ENCODE data around the gene SBNO1. TPM values are rescaled to one million over a fixed set of nuclear protein-coding genes. Genes with fewer than 3 reads are reported as not detected.
"Not testable (repeated sequence)": the region's sequence is repeated elsewhere in the genome, so short reads cannot be mapped to it uniquely, and the experiment has no call there.

SBNO1 gene
- total RNA-seq, 1 donor from 2014 or later, result 27.1 TPM

- Histone ChIP-seq H3K4me3 (no peak overlapping the region), H3K27me3 (no peaks in the 10 kb centered on the region), H3K9me3 (no peaks in the 10 kb centered on the region), H3K27ac (no peak overlapping the region), H3K4me1 (no peaks in the 10 kb centered on the region), H3K36me3 (peaks cover 85% of the 10 kb centered on the region)
- no peak for ATAC-seq
- no peak for DNase-seq
- intact Hi-C loops (cut with DNase I), result no loop called here
- TF ChIP-seq, protein P1, sequence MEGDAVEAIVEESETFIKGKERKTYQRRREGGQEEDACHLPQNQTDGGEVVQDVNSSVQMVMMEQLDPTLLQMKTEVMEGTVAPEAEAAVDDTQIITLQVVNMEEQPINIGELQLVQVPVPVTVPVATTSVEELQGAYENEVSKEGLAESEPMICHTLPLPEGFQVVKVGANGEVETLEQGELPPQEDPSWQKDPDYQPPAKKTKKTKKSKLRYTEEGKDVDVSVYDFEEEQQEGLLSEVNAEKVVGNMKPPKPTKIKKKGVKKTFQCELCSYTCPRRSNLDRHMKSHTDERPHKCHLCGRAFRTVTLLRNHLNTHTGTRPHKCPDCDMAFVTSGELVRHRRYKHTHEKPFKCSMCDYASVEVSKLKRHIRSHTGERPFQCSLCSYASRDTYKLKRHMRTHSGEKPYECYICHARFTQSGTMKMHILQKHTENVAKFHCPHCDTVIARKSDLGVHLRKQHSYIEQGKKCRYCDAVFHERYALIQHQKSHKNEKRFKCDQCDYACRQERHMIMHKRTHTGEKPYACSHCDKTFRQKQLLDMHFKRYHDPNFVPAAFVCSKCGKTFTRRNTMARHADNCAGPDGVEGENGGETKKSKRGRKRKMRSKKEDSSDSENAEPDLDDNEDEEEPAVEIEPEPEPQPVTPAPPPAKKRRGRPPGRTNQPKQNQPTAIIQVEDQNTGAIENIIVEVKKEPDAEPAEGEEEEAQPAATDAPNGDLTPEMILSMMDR (IDR thresholded peaks at IDR 0.05), result no peak
These were observed 104.6 kb downstream of the SBNO1 start for GRCh38 chr12:123260081-123260480.

- no peaks in the 10 kb centered on the region for H3K9me3 ChIP-seq
- no peaks in the 10 kb centered on the region for H3K4me1 ChIP-seq
- peaks cover 88% of the 10 kb centered on the region for H3K36me3 ChIP-seq
- H3K27me3 ChIP-seq, result no peaks in the 10 kb centered on the region
- no peak for DNase-seq
- intact Hi-C loops (cut with DNase I), result no loop called here
- TF ChIP-seq, protein P1 (IDR thresholded peaks at IDR 0.05), result no peak
- no peak for ATAC-seq
- no peak overlapping the region for H3K27ac ChIP-seq
- no peak overlapping the region for H3K4me3 ChIP-seq
These were observed 106.1 kb downstream of the SBNO1 start for GRCh38 chr12:123258593-123258992.

DNA sequence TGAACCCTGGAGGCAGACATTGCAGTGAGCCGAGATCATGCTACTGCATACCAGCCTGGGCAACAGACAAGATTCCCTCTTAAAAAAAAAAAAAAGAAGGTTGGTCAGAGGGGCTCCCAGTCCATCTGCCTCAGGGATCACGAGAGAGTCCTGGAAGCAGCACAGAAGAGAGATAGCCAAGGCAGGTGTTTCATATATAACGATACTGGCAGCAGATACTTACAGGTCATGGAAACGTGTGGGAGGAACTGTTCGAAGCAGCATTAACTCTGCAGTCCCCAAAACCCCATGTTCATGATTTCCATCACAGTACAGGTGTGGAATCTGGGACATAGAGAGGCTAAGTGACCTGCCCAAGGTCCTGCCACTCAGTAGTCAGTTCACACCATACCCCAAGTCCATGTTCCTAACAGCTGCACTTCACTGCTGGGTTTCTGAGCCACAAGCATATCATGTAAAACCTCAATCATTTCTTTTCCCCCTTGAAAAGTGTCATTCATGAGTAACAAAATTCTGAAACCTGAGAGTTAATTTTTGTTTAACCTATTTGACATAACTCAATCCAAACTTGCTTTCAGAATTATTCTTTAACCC is 109.7 kb downstream of the SBNO1 start:
- Histone ChIP-seq H3K4me1 (peaks cover 10% of the 10 kb centered on the region), H3K36me3 (peaks cover 58% of the 10 kb centered on the region), H3K27me3 (no peaks in the 10 kb centered on the region), H3K27ac (no peak overlapping the region), H3K4me3 (no peak overlapping the region), H3K9me3 (no peaks in the 10 kb centered on the region)
- ATAC-seq, result no peak
- no peak for DNase-seq
- TF ChIP-seq, protein P1 (IDR thresholded peaks at IDR 0.05), result no peak
- intact Hi-C loops (cut with DNase I), result no loop called here

- H3K27ac ChIP-seq, result no peak overlapping the region
- DNase-seq (no peak), ATAC-seq (no peak)
- TF ChIP-seq, protein P1 (IDR thresholded peaks at IDR 0.05), result no peak
- H3K4me3 ChIP-seq, result no peak overlapping the region
- H3K27me3 ChIP-seq, result no peaks in the 10 kb centered on the region
- no peaks in the 10 kb centered on the region for H3K9me3 ChIP-seq
- H3K4me1 ChIP-seq, result peaks cover 10% of the 10 kb centered on the region
- peaks cover 54% of the 10 kb centered on the region for H3K36me3 ChIP-seq
- intact Hi-C loops (cut with DNase I), result no loop called here
These were observed 110.8 kb downstream of the SBNO1 start for GRCh38 chr12:123253641-123254459.

DNA sequence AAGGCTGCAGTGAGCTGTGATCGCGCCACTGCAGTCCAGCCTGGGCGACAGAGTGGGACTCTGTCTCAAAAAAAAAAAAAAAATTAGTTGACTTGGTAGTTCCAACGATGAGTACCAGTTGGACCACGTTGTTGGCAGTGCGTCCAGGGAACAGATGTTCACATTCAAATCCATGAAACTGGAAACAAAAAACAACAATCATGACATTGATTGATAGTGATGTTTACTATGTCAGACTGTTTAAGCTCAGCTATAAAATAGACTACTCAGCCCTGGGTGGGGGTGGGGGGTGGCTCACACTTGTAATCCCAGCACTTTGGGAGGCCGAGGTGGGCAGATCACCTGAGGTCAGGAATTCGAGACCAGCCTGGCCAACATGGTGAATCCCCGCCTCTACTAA is 112.3 kb downstream of the SBNO1 start:
- DNase-seq; intact Hi-C loops (cut with DNase I); H3K4me1 ChIP-seq; H3K27me3 ChIP-seq; H3K4me3 ChIP-seq; H3K9me3 ChIP-seq; ATAC-seq; H3K27ac ChIP-seq: not testable (repeated sequence)
- peaks cover 39% of the 10 kb centered on the region for H3K36me3 ChIP-seq

- peak overlapping the region; percentile 70 for H3K27ac ChIP-seq
- no peaks in the 10 kb centered on the region for H3K27me3 ChIP-seq
- H3K4me1 ChIP-seq, result peaks cover 10% of the 10 kb centered on the region
- no peaks in the 10 kb centered on the region for H3K9me3 ChIP-seq
- H3K4me3 ChIP-seq, result no peak overlapping the region
- DNase-seq, result no peak
- intact Hi-C loops (cut with DNase I), result no loop called here
- TF ChIP-seq, protein P1 (IDR thresholded peaks at IDR 0.05), result no peak
- ATAC-seq, result no peak
- H3K36me3 ChIP-seq, result peaks cover 31% of the 10 kb centered on the region
These were observed 113.1 kb downstream of the SBNO1 start for GRCh38 chr12:123251403-123252076.

Measured in upper lobe of right lung (tissue), 1 donor.